NB4 (cell line): ENCODE data around the gene MCM3AP.
A peak's percentile ranks its signal among the peaks of the same experiment; 100 is the strongest.

ENCODE experiments used
- CTCF ChIP-seq: IDR thresholded peaks from one replicate; pipeline ENCODE4 v1.5.1; 2012; ENCODE audit warnings: low read depth, low read length
- MYC ChIP-seq: IDR thresholded peaks from 2 replicates; pipeline ENCODE4 v1.6.1; 2011; ENCODE audit warnings: low read depth, low read length
- POLR2A ChIP-seq: IDR thresholded peaks from 2 replicates; pipeline ENCODE4 v1.6.1; 2011; ENCODE audit warnings: mild to moderate bottlenecking; ENCODE audit not compliant: insufficient read length; ENCODE audit errors: extremely low read depth

- TF ChIP-seq CTCF, result no peak
- no peak for TF ChIP-seq POLR2A
- TF ChIP-seq MYC, result peak; percentile 97
These were observed 10.8 kb upstream of the MCM3AP start for GRCh38 chr21:46295996-46296752.
